Measurements from ENCODE around the gene OR2F1.

Gene OR2F1

GRCh38 chr7:143954135-143954534 is 509 bp upstream of the OR2F1 start:
- no peak for DNase-seq (ENCODE audit: low spot score)

DNA sequence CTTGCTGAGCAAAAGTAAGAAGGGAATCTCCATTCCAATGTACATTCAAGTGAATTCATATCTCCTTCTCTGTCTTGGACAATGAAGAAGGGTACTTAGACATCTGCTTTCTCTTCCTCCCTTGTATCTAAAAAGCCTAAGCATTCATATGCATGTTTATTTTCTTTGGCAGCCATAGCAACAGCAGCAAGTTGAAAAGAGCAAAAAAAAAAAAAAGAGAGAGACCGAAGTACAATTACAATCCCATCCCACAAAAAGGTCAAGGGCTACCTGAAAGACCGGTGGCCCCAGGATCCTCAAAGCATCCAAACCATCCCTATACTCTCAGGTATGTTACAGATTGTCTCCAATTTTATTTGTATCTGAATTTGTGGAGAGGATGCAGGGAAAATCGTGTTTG is 4.1 kb downstream of the OR2F1 start:
- DNase-seq (ENCODE audit: low spot score), result peak; percentile 23

DNA sequence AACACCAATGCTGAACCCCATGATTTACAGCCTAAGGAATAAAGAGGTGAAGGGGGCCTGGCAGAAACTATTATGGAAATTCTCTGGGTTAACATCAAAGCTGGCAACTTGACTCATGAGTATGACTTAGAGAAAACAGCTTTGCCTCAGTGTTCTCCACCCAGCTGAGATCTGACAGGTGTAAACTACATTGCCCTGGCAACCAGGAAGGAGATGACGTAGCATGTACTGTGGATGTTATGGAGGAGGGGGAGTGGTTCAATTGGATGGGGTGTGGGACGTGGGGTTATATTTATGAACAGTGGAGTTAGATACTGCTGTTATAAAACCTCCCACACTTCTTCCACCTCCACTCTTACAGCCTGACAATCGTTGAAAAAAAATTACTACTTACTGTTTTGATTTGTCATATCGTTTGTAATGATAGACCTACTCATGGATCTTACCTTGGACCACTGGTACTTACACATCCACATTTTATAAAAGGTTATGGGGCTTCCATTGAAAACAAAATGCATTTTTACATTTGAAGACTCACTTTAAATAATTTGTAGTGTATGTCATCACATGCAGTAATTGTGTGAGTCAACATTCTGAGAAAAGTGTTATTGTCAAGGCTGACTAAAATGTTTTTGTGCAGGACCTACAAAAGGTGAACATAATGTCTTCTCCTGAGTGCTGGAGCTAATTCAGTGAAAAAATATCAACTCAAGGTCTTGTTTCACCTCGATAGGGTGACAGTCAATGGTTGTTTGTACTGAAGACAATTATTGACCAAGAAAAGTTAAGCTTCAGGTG is 6.4 kb downstream of the OR2F1 start:
- DNase-seq (ENCODE audit: low spot score), result no peak

GRCh38 chr7:143965280-143965679 is 10.6 kb downstream of the OR2F1 start:
- DNase-seq (ENCODE audit: low spot score), result no peak

- DNase-seq (ENCODE audit: low spot score), result no peak
These were observed 12.8 kb downstream of the OR2F1 start for GRCh38 chr7:143967398-143967797.

DNA sequence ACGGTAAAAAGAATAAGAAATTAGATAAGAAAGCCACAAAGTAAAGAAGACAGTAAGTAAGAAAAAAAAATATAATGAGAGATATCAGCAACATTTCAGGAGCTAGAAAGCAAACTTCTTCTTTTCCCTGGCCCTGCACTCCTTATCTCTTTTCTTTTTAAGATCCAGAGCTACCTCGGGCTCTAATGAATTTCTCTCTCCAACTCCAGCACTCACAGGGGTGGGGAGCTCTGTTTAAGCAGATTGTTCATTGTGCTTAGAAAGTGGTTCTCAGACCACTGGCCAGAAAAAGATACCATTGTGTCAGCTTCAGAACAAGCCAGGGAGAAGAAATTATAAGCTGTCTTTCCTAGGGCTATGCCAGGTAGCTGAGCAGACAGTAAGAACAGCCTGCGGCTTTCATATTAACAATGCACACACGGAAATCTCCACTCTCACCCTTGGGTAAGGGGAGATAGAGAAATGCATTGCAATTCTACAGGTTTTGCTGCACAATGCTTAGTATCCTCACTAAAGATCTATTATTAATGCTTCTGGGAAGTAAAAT is 19.3 kb downstream of the OR2F1 start:
- no peak for DNase-seq (ENCODE audit: low spot score)

GRCh38 chr7:143974459-143974858 is 19.8 kb downstream of the OR2F1 start:
- no peak for DNase-seq (ENCODE audit: low spot score)

DNA sequence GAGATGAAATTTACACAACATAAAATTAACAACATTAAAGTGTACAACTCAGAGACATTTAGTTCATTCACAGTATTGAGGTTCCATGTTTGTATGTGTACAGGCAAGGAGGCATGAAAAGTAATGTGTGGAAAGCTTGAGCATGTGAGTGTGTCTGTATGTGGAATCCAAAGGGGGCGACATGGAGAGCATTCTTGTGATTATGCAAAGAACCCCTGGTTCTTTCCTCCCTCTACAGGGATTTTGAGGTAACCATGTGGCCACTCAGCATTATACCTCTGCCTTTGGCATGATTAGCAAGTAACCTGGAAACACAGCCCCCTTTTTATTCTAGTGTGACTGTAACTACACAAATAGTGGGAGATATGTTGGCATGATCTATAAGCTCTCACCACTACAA is 21.0 kb downstream of the OR2F1 start:
- no peak for DNase-seq (ENCODE audit: low spot score)

DNA sequence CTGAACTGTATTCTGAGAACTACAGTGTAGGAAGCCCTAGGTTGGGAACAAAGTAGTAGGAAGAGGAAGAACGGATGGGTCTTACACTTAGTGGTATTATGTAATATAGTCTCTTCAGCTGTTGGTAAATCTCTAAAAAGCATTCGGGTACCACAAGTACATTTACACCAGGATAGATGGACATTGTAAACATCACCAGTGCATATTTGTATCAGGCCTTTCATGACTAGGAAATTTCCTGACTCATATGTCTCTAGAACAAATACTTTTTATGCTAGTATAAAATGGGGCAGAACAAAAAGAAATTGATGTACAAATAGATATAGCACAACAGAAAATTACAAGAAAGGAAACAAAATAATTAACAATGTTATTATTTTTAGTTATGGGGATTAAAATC is 23.9 kb downstream of the OR2F1 start:
- DNase-seq (ENCODE audit: low spot score), result no peak

- peak; percentile 42 for DNase-seq (ENCODE audit: low spot score)
These were observed 24.7 kb downstream of the OR2F1 start for GRCh38 chr7:143979359-143979758.

DNA sequence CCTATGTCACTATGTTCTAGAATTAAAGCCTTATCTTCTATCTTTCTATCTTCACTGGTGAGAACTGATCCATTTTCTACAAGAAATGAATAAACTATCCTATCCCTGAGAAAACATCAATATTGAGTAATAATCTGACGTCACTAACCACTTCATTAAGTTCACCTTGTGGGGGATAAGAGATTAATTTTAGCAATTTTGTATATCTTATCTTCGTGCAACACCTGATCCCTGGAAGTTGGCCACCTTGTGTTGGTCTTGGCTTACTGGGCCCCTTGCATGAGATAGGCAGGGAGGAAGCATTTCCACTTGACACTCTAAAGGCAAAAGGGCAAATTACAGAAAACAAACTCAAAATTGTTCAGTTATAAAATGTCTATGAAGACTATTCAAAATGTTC is 25.4 kb downstream of the OR2F1 start:
- DNase-seq (ENCODE audit: low spot score), result no peak

DNA sequence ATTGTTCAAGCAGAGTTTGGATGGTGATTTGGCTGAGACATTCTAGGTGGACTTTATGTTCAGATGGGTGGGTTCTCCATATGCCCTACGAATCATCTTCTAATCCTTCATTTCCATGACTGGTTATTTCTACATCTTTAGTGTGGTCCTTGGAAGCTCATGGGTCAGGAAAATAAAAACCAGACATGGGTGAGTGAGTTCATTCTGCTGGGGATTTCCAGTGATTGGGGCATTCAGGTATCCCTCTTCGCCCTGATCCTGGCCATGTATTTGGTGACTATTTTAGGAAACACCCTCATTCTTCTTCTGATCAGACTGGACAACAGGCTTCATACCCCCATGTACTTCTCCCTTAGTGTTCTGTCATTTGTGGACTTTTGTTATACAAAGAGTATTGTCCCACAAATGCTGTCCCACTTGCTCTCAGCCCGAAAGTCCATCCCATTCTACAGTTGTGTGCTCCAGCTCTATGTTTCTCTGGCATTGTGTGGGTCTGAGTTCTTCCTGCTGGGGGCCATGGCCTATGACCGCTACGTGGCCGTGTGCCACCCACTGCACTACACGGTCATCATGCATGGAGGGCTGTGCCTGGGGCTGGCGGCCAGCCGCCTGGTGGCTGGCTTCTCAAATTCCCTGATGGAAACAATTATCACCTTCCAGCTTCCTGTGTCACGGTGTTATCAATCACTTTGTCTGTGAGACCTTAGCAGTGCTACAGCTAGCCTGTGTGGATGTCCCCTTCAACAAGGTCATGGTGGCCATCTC is 26.3 kb downstream of the OR2F1 start:
- DNase-seq (ENCODE audit: low spot score), result no peak

DNA sequence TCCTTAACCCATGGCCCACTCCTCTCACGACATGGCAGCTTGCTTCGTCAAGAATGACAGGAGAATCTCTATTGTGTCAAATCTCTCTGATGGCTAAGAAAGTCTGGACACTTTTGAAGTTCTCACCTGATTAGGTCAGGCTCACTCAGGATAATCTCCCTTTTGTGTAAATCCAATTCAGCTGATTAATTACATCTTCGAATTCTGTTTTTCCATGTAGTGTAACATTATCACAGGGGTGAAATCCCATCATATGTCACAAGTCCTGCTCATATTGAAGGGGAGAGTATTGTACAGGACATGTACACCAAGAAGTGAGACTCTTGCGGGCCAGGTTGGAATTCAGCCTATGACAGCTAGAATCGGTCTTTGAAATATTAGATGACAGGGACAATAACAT is 29.3 kb downstream of the OR2F1 start:
- DNase-seq (ENCODE audit: low spot score), result no peak

DNA sequence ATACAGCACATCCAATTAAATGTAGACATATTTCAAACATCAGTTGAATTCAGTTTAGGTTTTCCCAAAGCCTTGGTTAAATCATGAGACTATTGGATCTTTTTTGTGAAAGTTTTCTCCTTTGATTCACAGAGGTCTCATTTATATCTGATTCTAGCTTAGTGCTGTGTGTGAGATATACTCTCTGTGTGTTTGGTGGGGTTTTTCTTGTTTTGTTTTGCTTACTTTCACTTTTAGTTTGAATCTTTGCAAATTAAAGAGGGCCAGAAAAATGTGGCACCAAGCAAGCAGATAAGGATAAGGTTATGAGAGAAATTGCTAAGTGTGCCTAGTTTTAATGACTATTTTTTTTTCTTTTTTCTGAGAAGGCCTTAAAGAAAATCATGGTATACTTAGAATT is 32.9 kb downstream of the OR2F1 start:
- no peak for DNase-seq (ENCODE audit: low spot score)

DNA sequence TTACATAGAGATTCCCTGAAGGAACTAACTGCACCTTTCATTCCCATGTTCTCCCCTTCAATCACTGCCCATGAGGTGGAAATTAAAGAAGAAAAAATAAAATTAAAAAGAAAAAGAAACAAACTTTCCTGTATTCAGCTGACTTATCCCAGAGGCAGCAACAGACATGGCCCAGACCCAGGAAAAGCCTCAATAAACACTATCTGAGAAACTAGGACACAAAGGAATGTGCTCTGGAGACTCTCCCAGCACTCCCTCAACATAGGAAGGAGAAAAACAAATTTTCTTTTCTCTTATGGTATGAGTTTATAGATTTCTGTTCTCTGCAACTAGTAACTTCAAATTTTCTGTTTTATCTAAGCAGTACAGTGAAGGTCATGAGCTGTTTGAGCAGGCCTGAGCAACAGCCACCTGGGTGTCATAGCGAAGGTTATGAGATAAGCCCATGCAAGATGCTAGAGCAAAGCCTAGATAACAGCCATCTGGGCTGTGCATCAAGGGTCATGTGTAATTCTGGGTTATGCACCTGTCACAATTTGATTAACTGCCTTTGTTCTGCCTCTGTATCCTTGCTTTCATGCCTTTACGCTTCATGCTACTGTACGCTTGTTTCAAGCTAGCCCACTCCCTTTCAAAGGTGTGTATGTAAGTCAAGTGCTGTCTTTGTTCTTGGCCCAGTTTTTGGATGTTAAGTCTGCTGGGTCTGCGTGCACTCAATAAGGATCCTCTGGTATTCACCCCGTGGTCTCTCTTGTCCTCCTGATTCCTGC is 34.5 kb downstream of the OR2F1 start:
- DNase-seq (ENCODE audit: low spot score), result peak; percentile 43

- no peak for DNase-seq (ENCODE audit: low spot score)
These were observed 38.0 kb downstream of the OR2F1 start for GRCh38 chr7:143992670-143993069.

DNA sequence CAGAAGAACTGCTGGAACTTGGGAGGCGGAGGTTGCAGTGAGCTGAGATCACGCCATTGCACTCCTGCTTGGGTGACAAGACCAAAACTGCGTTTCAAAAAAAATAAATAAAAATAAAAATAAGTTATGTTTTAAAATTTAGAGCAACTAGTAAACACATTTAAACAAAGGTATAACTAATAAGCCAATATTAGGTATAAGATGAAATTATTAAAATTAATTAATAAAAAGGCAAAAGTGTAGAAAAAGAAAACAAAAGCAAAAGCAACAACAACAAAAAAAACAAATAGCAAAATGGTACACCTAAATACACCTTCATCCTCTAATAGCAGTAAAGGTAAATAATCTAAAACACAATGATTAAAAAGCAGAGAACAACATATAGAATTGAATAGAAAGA is 39.3 kb downstream of the OR2F1 start:
- DNase-seq (ENCODE audit: low spot score), result no peak

- no peak for DNase-seq (ENCODE audit: low spot score)
These were observed 45.4 kb downstream of the OR2F1 start, which contains the start of gene OR6B1 for GRCh38 chr7:144000020-144000419. Gene OR6B1 (plus strand): TSS chr7:144000320. CDS start chr7:144003997, 3,677 bp downstream.

DNA sequence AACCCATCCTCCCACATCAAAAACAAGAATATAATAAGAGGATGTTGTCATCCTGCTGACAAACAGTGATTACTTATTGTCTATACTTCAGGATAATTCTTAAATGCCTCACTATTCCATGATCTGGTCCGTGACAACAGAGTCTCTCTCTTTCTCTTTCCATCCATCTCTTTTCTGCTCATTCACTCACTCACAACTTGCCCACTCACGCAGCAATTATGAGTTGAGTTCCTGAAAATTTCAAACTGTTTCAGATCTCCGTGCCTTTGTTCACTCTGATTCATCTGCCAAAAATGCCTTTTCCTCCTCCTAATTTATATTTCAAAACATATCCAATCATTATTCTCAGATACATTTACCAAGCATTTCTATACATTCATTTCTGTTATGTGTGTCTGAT is 46.9 kb downstream of the OR2F1 start:
- DNase-seq (ENCODE audit: low spot score), result no peak

GRCh38 chr7:144004703-144005102 is 50.1 kb downstream of the OR2F1 start:
- no peak for DNase-seq (ENCODE audit: low spot score)

DNA sequence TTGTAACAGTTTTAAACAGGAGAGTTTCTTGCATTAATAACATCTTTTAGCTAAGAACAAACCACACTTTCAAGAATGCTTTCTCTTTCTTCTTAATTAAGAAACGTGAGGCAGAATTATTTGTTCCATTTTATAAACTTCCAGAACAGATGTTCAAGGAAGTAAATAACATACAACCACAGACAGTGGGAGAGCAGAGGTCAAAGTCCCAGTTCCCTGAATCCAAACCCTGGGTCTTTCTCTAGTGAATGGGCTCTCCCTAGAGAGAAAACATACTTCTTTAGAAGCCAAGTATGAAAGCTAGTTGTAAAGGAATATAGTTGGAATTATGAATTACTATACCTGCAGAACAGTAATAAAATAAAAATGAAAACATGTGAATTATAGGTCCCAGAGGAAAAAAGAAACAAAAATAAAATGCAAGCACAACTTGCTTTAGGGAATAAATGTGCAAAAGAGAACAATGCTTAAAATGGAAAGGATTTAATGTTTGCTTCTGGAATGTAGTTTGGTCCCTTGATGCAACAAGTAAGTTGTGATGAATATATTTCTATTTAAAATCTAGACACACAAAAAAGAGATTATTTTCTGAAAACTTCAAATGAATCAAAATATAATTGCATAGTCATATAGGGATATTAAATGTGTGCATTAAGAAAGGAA is 51.5 kb downstream of the OR2F1 start:
- DNase-seq (ENCODE audit: low spot score), result no peak

DNA sequence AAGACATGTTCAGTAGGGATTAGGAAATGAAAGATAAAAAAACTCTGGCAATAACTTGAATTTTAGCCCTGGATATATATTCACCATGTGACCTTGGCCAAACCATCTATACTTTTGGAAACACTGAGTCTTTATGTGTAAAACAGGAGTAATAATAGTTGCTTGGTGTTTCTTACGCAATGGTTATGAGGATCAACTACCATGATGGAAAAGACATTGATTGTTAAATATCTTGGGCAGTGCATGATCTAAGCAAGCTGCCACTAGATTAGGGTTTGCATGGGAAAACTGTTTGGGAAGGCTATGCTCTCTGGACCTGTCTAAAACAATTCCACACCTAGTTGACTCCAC is 52.0 kb downstream of the OR2F1 start:
- no peak for DNase-seq (ENCODE audit: low spot score)
